NCI-H187 treated with DMSO at 0.1 percent for 48 hours (cell line): ENCODE measurements around the gene RSPRY1.

Experiments
- DNase-seq: peaks from one replicate; lab custom pipeline; 2025; lab: John Stamatoyannopoulos, UW

RSPRY1 gene

GRCh38 chr16:57152096-57153093, 33.7 kb upstream of the RSPRY1 start:
- peak; percentile 88 for DNase-seq

- no peak for DNase-seq
Observed at GRCh38 chr16:57153841-57154240, 32.3 kb upstream of the RSPRY1 start.

- DNase-seq: no peak
Observed at GRCh38 chr16:57155702-57156350, 30.3 kb upstream of the RSPRY1 start.

- DNase-seq: no peak
Observed at GRCh38 chr16:57156351-57156703, 29.8 kb upstream of the RSPRY1 start.

- no peak for DNase-seq
Observed at GRCh38 chr16:57157533-57157932, 28.6 kb upstream of the RSPRY1 start.

GRCh38 chr16:57159447-57159846, 26.7 kb upstream of the RSPRY1 start:
- DNase-seq: no peak

GRCh38 chr16:57163842-57164241, 22.3 kb upstream of the RSPRY1 start:
- DNase-seq: no peak

- no peak for DNase-seq
Observed at GRCh38 chr16:57165483-57165882, 20.6 kb upstream of the RSPRY1 start.

- no peak for DNase-seq
Observed at GRCh38 chr16:57165938-57166337, 20.2 kb upstream of the RSPRY1 start.

- no peak for DNase-seq
Observed at GRCh38 chr16:57166451-57166850, 19.7 kb upstream of the RSPRY1 start.

GRCh38 chr16:57166951-57167350, 19.2 kb upstream of the RSPRY1 start:
- no peak for DNase-seq

- no peak for DNase-seq
Observed at GRCh38 chr16:57167538-57167937, 18.6 kb upstream of the RSPRY1 start.

- DNase-seq: no peak
Observed at GRCh38 chr16:57167953-57168352, 18.2 kb upstream of the RSPRY1 start.

GRCh38 chr16:57169327-57169726, 16.8 kb upstream of the RSPRY1 start:
- no peak for DNase-seq

- DNase-seq: no peak
Observed at GRCh38 chr16:57172721-57173290, 13.3 kb upstream of the RSPRY1 start.

- DNase-seq: no peak
Observed at GRCh38 chr16:57175896-57176295, 10.2 kb upstream of the RSPRY1 start.

- no peak for DNase-seq
Observed at GRCh38 chr16:57178196-57178595, 7.9 kb upstream of the RSPRY1 start.

- DNase-seq: no peak
Observed at GRCh38 chr16:57178793-57179212, 7.3 kb upstream of the RSPRY1 start.

GRCh38 chr16:57179215-57179828, 6.8 kb upstream of the RSPRY1 start:
- no peak for DNase-seq

GRCh38 chr16:57184113-57184512, 2.0 kb upstream of the RSPRY1 start:
- no peak for DNase-seq

GRCh38 chr16:57184887-57185445, 1.2 kb upstream of the RSPRY1 start:
- no peak for DNase-seq

- DNase-seq: no peak
Observed at GRCh38 chr16:57185446-57185944, 634 bp upstream of the RSPRY1 start.
